ENCODE results near the gene ZNF462. TPM values are rescaled to one million over a fixed set of nuclear protein-coding genes. Genes with fewer than 3 reads are reported as not detected.

The ZNF462 gene
- total and polyA plus RNA-seq, 2 of the 4 experiments (the other 2 are of a cell fraction), result 6.1 to 18.8 TPM

DNA sequence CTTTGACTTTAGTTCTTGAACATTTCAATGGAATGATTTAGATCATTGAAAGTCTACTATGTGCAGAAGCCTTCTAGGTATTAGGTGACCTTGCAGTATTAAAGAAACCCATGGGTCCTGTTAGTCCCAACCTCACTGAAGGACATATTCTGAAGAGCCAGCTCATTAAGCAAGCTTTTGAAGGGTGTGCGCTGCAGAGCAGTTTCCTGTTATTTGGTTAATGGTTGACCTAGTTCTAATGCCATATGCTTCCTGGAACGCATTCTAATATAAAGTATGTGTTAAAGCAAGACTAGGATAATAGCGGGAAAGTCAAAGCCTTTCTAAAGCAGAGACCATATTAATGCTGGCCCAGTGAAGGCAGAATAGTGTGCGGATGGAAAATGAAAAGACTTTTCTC lies 20.1 kb downstream of the ZNF462 start:
- H3K4me2 ChIP-seq (ENCODE audit: low read depth, low read length), result no peak overlapping the region
- intact Hi-C loops (cut with micrococcal nuclease), result no loop called here
- CTCF ChIA-PET, result no interaction called here

More for the DNA sequence above, 20.1 kb downstream of the ZNF462 start:
- Histone ChIP-seq H2BK5ac (ENCODE audit: low read depth, low read length, poor library complexity, severe bottlenecking) (no peak overlapping the region), H2AK5ac (ENCODE audit: low read depth, low read length) (no peak overlapping the region), H2AK9ac (replicated peaks; ENCODE audit: low read depth, low read length, poor library complexity) (no peak overlapping the region), H4K20me1 (ENCODE audit: insufficient read depth, low read length) (peaks cover 5% of the 10 kb centered on the region), H3K79me1 (ENCODE audit: low read depth in 1 of 2, low read length in 2 of 2) (peaks cover 37 to 59% of the 10 kb centered on the region in 2 experiments), H3K9ac (ENCODE audit: low read depth, low read length) (no peak overlapping the region), H3K27me3 (ENCODE audit: control insufficient read depth, insufficient read depth, low read length) (no peaks in the 10 kb centered on the region), H4K5ac (ENCODE audit: low read depth, low read length) (no peak overlapping the region), H2AFZ (replicated peaks; ENCODE audit: low read length, poor library complexity) (no peak overlapping the region), H2BK15ac (ENCODE audit: low read depth, low read length) (no peak overlapping the region), H3K9me1 (ENCODE audit: insufficient read depth, low read length) (peaks cover 12% of the 10 kb centered on the region), H3K9me3 (ENCODE audit: control insufficient read depth, insufficient read depth, low read length) (no peaks in the 10 kb centered on the region), H2BK20ac (ENCODE audit: low read depth, low read length) (no peak overlapping the region), H4K91ac (ENCODE audit: insufficient read depth, low read depth, low read length) (no peak overlapping the region), H3K56ac (ENCODE audit: extremely low read depth, insufficient read depth, low read length) (no peak overlapping the region), H4K8ac (ENCODE audit: low read depth in 2 of 2, low read length in 2 of 2) (no peak overlapping the region), H3K23ac (ENCODE audit: low read depth, low read length) (no peak overlapping the region), H3K4me3 (ENCODE audit: insufficient read depth, low read depth, low read length) (no peak overlapping the region), H3K4me1 (ENCODE audit: control insufficient read depth, insufficient read depth, low read length) (peaks cover 26% of the 10 kb centered on the region), H3K27ac (ENCODE audit: insufficient read depth, low read length) (no peak overlapping the region), H2BK120ac (ENCODE audit: low read depth, low read length) (no peak overlapping the region), H3K4ac (ENCODE audit: low read depth, low read length) (no peak overlapping the region), H3K18ac (ENCODE audit: low read depth, low read length) (no peak overlapping the region), H3K36me3 (ENCODE audit: control insufficient read depth, insufficient read depth, low read length) (no peaks in the 10 kb centered on the region), H3K14ac (replicated peaks; ENCODE audit: low read depth, low read length) (no peak overlapping the region)
- TF ChIP-seq MAFK (IDR thresholded peaks at IDR 0.05; ENCODE audit: low read depth, low read length) (no peak), CHD1 (IDR thresholded peaks at IDR 0.05; ENCODE audit: low read depth, low read length) (no peak), POLR2A (IDR thresholded peaks at IDR 0.05; ENCODE audit: low read depth, low read length) (no peak)
- TF ChIP-seq, protein P1, sequence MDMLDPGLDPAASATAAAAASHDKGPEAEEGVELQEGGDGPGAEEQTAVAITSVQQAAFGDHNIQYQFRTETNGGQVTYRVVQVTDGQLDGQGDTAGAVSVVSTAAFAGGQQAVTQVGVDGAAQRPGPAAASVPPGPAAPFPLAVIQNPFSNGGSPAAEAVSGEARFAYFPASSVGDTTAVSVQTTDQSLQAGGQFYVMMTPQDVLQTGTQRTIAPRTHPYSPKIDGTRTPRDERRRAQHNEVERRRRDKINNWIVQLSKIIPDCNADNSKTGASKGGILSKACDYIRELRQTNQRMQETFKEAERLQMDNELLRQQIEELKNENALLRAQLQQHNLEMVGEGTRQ (IDR thresholded peaks at IDR 0.05; ENCODE audit: low read depth, low read length), result no peak
- TF ChIP-seq, protein P2, sequence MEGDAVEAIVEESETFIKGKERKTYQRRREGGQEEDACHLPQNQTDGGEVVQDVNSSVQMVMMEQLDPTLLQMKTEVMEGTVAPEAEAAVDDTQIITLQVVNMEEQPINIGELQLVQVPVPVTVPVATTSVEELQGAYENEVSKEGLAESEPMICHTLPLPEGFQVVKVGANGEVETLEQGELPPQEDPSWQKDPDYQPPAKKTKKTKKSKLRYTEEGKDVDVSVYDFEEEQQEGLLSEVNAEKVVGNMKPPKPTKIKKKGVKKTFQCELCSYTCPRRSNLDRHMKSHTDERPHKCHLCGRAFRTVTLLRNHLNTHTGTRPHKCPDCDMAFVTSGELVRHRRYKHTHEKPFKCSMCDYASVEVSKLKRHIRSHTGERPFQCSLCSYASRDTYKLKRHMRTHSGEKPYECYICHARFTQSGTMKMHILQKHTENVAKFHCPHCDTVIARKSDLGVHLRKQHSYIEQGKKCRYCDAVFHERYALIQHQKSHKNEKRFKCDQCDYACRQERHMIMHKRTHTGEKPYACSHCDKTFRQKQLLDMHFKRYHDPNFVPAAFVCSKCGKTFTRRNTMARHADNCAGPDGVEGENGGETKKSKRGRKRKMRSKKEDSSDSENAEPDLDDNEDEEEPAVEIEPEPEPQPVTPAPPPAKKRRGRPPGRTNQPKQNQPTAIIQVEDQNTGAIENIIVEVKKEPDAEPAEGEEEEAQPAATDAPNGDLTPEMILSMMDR (conservative IDR thresholded peaks at IDR 0.05; ENCODE audit: low read depth, low read length), result no peak
- no peak for ATAC-seq (ENCODE audit: low read depth)
- POLR2A ChIA-PET (ENCODE audit: unreplicated experiment), result no interaction called here
- in situ Hi-C loops (cut with MboI; ENCODE audit: low sequenced_read_pairs) (loop anchor here (25.0 kb wide), 2 partner anchors 404 to 854 kb away; partner anchors contain the start of gene RAD23B), dilution Hi-C loops (cut with HindIII; ENCODE audit: low sequenced_read_pairs, unreplicated experiment) (no loop called here)
- no peak for DNase-seq
- BruUV-seq (replicated peaks), result no TSS peak
- WGBS, 2 experiments (ENCODE audit: extremely low coverage in 2 of 2, insufficient read length in 1 of 2), result no CpG with 5 or more reads among the region's 4 CpGs
